ENCODE measurements around the gene SDK1. TPM values are rescaled to one million over a fixed set of nuclear protein-coding genes. Genes with fewer than 3 reads are reported as not detected.

SDK1 gene
- total RNA-seq, 1 donor from 2014 or later: 37.6 TPM

- no peaks in the 10 kb centered on the region for H3K27me3 Mint-ChIP-seq
- H3K36me3 Mint-ChIP-seq (ENCODE audit: insufficient read depth): peaks cover 4% of the 10 kb centered on the region
- H3K4me1 Mint-ChIP-seq (ENCODE audit: low read depth): peaks cover 15% of the 10 kb centered on the region
- H3K4me3 Mint-ChIP-seq (ENCODE audit: low read depth): no peak overlapping the region
- no peaks in the 10 kb centered on the region for H3K9me3 Mint-ChIP-seq (ENCODE audit: low read depth)
- H3K27ac Mint-ChIP-seq: peak overlapping the region; percentile 71
- TF ChIP-seq, protein P1, sequence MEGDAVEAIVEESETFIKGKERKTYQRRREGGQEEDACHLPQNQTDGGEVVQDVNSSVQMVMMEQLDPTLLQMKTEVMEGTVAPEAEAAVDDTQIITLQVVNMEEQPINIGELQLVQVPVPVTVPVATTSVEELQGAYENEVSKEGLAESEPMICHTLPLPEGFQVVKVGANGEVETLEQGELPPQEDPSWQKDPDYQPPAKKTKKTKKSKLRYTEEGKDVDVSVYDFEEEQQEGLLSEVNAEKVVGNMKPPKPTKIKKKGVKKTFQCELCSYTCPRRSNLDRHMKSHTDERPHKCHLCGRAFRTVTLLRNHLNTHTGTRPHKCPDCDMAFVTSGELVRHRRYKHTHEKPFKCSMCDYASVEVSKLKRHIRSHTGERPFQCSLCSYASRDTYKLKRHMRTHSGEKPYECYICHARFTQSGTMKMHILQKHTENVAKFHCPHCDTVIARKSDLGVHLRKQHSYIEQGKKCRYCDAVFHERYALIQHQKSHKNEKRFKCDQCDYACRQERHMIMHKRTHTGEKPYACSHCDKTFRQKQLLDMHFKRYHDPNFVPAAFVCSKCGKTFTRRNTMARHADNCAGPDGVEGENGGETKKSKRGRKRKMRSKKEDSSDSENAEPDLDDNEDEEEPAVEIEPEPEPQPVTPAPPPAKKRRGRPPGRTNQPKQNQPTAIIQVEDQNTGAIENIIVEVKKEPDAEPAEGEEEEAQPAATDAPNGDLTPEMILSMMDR (IDR thresholded peaks at IDR 0.05; ENCODE audit: unreplicated experiment): no peak
- no peak for DNase-seq (ENCODE audit: low spot score, unreplicated experiment)
Observed at GRCh38 chr7:4190010-4190981, 889.2 kb downstream of the SDK1 start.

- no peak overlapping the region for H3K27ac Mint-ChIP-seq
- no peak overlapping the region for H3K4me3 Mint-ChIP-seq (ENCODE audit: low read depth)
- H3K4me1 Mint-ChIP-seq (ENCODE audit: low read depth): peaks cover 15% of the 10 kb centered on the region
- TF ChIP-seq, protein P1 (IDR thresholded peaks at IDR 0.05; ENCODE audit: unreplicated experiment): no peak
- no peak for DNase-seq (ENCODE audit: low spot score, unreplicated experiment)
- H3K36me3 Mint-ChIP-seq (ENCODE audit: insufficient read depth): peaks cover 4% of the 10 kb centered on the region
- H3K27me3 Mint-ChIP-seq: no peaks in the 10 kb centered on the region
- no peaks in the 10 kb centered on the region for H3K9me3 Mint-ChIP-seq (ENCODE audit: low read depth)
Observed at GRCh38 chr7:4191046-4191445, 890.0 kb downstream of the SDK1 start.

GRCh38 chr7:4191525-4191924 lies 890.5 kb downstream of the SDK1 start:
- H3K4me3 Mint-ChIP-seq (ENCODE audit: low read depth): no peak overlapping the region
- peaks cover 4% of the 10 kb centered on the region for H3K36me3 Mint-ChIP-seq (ENCODE audit: insufficient read depth)
- no peak overlapping the region for H3K27ac Mint-ChIP-seq
- peaks cover 15% of the 10 kb centered on the region for H3K4me1 Mint-ChIP-seq (ENCODE audit: low read depth)
- H3K9me3 Mint-ChIP-seq (ENCODE audit: low read depth): no peaks in the 10 kb centered on the region
- DNase-seq (ENCODE audit: low spot score, unreplicated experiment): no peak
- H3K27me3 Mint-ChIP-seq: no peaks in the 10 kb centered on the region
- TF ChIP-seq, protein P1 (IDR thresholded peaks at IDR 0.05; ENCODE audit: unreplicated experiment): no peak

DNA sequence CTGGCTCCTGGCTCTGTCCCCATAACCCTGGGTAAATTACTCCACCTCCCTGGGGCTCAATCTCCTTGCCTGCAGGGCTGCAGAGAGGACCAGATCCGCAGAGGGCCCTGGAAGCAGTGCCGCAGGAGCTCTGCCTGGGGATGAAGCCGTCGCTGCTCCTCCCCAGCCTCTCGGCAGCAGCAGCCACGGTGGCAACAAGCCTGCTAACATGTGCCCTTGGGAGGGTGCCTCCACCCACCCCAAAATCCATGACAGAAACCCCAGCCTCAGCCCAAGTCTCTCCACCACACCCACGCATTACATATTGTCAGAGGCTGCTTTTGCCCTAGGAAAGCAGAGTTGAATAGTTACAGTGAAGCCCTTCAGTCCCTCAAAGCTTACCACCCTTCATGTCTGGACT lies 894.6 kb downstream of the SDK1 start:
- Mint-ChIP-seq H3K4me3 (ENCODE audit: low read depth) (no peak overlapping the region), H3K4me1 (ENCODE audit: low read depth) (no peaks in the 10 kb centered on the region), H3K36me3 (ENCODE audit: insufficient read depth) (peaks cover 2% of the 10 kb centered on the region), H3K9me3 (ENCODE audit: low read depth) (no peaks in the 10 kb centered on the region), H3K27ac (no peak overlapping the region), H3K27me3 (no peaks in the 10 kb centered on the region)
- DNase-seq (ENCODE audit: low spot score, unreplicated experiment): no peak
- TF ChIP-seq, protein P1 (IDR thresholded peaks at IDR 0.05; ENCODE audit: unreplicated experiment): no peak

DNA sequence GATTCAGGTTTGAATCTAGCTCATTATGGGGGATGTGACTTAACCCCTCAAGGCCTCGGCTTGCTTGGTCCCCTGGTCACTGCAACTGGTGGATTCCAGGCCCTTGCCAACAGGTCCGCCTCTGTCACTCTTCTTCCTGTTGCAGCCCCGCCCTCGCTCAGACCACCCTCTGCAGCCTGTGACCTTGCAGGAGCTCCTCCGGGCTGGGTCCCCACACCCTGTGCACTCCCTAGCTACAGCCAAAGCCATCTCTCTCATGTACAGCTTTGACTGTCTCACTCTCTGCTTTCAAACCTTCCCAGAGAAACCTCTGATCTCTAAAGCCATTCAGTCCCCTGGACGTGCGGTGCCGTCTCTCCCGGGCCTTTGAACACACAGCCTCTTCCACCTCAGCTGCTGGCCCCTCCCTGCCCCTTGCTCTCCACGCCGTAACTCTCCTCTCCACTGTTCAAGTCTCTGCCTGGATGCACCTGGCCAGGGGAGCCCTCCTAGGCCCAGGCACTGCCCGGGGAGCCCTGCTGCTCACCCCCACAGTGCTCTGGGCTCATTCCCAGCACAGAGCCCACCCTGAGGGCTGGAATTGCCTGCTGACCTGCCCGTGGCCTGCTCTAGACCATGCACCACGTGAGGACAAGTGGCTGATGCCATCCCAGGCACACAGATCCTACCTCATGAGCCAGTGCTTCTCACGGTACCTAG lies 895.2 kb downstream of the SDK1 start:
- Mint-ChIP-seq H3K27me3 (no peaks in the 10 kb centered on the region), H3K4me1 (ENCODE audit: low read depth) (no peaks in the 10 kb centered on the region), H3K4me3 (ENCODE audit: low read depth) (no peak overlapping the region), H3K36me3 (ENCODE audit: insufficient read depth) (peaks cover 2% of the 10 kb centered on the region), H3K9me3 (ENCODE audit: low read depth) (no peaks in the 10 kb centered on the region), H3K27ac (no peak overlapping the region)
- DNase-seq (ENCODE audit: low spot score, unreplicated experiment): no peak
- TF ChIP-seq, protein P1 (IDR thresholded peaks at IDR 0.05; ENCODE audit: unreplicated experiment): no peak
